K562 (cell line): ENCODE data around the gene CFL1. TPM values are rescaled to one million over a fixed set of nuclear protein-coding genes. Genes with fewer than 3 reads are reported as not detected.

Experiments
- CCAR2 ChIP-seq: fragments of 200-400 bp; formaldehyde crosslinking; IDR thresholded peaks from 2 replicates; pipeline ENCODE4 v1.6.1; 2017; ENCODE audit warnings: mild to moderate bottlenecking, low read depth, low read length
- MAZ ChIP-seq, 2 experiments: fragments of 450-650 bp in 1 of 2; sonication (generic) in 1 of 2; formaldehyde crosslinking; IDR thresholded peaks in 1 of 2; conservative IDR thresholded peaks in 1 of 2; 2 replicates each; pipeline versions ENCODE4 v1.4.0 to v1.5.0; 2020; ENCODE audit warnings: mild to moderate bottlenecking in 1 of 2, missing genetic modification reagents in 1 of 2
- RBM14 ChIP-seq: fragments of 200-400 bp; formaldehyde crosslinking; IDR thresholded peaks from 2 replicates; pipeline ENCODE4 v1.6.1; 2018; ENCODE audit warnings: low read depth, mild to moderate bottlenecking, low read length, moderate library complexity, borderline replicate concordance; ENCODE audit not compliant: insufficient read depth
- SAFB2 ChIP-seq: fragments of 200-400 bp; formaldehyde crosslinking; IDR thresholded peaks from 2 replicates; pipeline ENCODE4 v1.6.1; 2018; ENCODE audit warnings: borderline replicate concordance, low read length, low read depth, moderate library complexity; ENCODE audit not compliant: severe bottlenecking
- ZNF830 ChIP-seq: fragments of 250-450 bp; sonication (Bioruptor Pico); IDR thresholded peaks from 2 replicates; pipeline ENCODE4 v1.5.0; 2021; ENCODE audit warnings: mild to moderate bottlenecking
- polyA plus RNA-seq, 8 experiments: library from polyadenylated mRNA; depleted of rRNA in 4 of 8; stranded (reverse) in 5 of 8; unstranded in 3 of 8; fragments of >200 nt; fragmentation: Nextera tagmentation in 2 of 8; fragmentation: Illumina TruSeq in 1 of 8; extraction: Ambion mirVana in 2 of 8; extraction: Trizol in 1 of 8; gene quantifications; 2 replicates each; pipeline versions ENCODE4 v1.2.1 to v1.2.3, GENCODE V29; 2011 to 2014; ENCODE audit warnings: inconsistent platforms in 1 of 8, missing spikeins in 1 of 8
- total RNA-seq, 7 experiments: library from RNA; depleted of rRNA in 6 of 7; stranded (reverse); fragments of >200 nt in 6 of 7; fragmentation: Illumina TruSeq in 2 of 7; extraction: Trizol in 2 of 7; gene quantifications; 2 replicates each; pipeline versions ENCODE4 v1.2.1 to v1.2.3, GENCODE V29; 2011 to 2021; ENCODE audit warnings: low replicate concordance in 1 of 7
- TF ChIP-seq, protein P1 (sequence below): fragments of 250-450 bp; sonication (Bioruptor Pico); IDR thresholded peaks from 2 replicates; pipeline ENCODE4 v1.8.0; 2022; ENCODE audit warnings: moderate library complexity, mild to moderate bottlenecking, inconsistent platforms
- TF ChIP-seq, protein P2 (sequence below): sonication (generic); formaldehyde crosslinking; IDR thresholded peaks from 2 replicates; pipeline ENCODE4 v1.9.0; 2022; ENCODE audit warnings: mild to moderate bottlenecking, missing genetic modification reagents
- TF ChIP-seq, protein P3 (sequence below): sonication (generic); formaldehyde crosslinking; IDR thresholded peaks from 2 replicates; pipeline ENCODE4 v1.8.1; 2023; ENCODE audit warnings: mild to moderate bottlenecking, missing genetic modification reagents
- TF ChIP-seq, protein P4 (sequence below): fragments of 450-650 bp; conservative IDR thresholded peaks from 2 replicates; pipeline ENCODE4 v1.6.1; 2016; ENCODE audit warnings: missing genetic modification characterization, low read depth, mild to moderate bottlenecking, control low read depth, missing compliant biosample characterization
- TF ChIP-seq, protein P5 (sequence below): fragments of 450-650 bp; IDR thresholded peaks from one replicate; pipeline ENCODE4 v1.6.1; 2018; ENCODE audit warnings: mild to moderate bottlenecking, moderate library complexity; ENCODE audit not compliant: partially characterized antibody
- TF ChIP-seq, protein P6 (sequence below), 3 experiments: fragments of 200-800 bp in 1 of 3; fragments of 250-450 bp in 1 of 3; fragments of 450-650 bp in 1 of 3; sonication (Bioruptor Pico) in 1 of 3; sonication (Bioruptor generic) in 1 of 3; formaldehyde crosslinking in 1 of 3; IDR thresholded peaks; 2 replicates each; pipeline versions ENCODE4 v1.6.1 to v1.8.0; 2016 to 2022; ENCODE audit warnings: mild to moderate bottlenecking in 2 of 3, missing genetic modification characterization in 2 of 3, missing compliant biosample characterization in 1 of 3, moderate library complexity in 1 of 3
- TF ChIP-seq, protein P7 (sequence below): fragments of 450-650 bp; formaldehyde crosslinking; IDR thresholded peaks from 2 replicates; pipeline ENCODE4 v1.4.0; 2022; ENCODE audit warnings: mild to moderate bottlenecking, moderate library complexity

Gene CFL1
- total and polyA plus RNA-seq, 9 of the 15 experiments (the other 6 are each of a cell fraction or from before 2014, with no cell fraction given) = 105 to 1,101 (median 859) TPM

DNA sequence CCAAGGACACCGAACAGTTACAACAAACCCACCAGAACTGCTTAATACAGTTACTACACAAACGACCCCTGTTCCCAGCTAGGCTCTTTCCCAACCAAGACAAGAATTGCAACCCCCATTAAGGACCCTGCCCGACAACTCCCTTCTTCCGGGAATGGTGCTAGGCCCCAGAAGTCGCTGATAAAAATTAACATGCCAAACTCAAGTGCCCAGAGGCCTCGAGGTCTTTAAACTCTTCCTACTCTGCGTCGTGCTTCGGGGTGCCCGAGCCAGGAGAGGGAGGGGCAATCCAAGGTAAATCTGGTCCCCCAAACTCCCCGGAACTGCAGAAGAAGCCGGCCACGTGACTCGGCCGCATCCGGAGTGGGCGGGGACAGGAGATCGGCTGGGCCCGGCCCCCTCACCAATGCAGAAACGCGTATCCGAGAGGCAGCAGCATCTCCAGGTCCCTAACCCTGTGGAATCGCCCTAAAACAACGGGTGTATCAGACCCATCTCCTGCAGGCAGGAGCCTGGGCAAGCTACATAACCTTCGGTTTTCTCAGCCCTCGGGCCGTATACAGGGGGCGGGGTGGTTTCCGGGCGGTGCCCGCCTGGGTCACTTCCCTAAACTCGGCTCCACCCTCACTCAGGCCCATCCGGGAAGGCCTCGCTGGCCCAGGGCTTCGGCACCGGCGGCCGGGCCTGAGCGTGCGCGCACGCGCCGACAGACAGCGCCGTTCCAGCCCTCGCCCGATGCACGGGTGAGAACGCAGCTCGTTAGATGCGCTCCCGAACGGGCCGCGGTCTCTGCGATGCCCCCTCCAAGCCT is 1.1 kb downstream of the CFL1 start (continued):
- TF ChIP-seq SAFB2 (no peak), CCAR2 (no peak), RBM14 (no peak), MAZ (CRISPR knock-in tag; conservative IDR thresholded peaks at IDR 0.05 in 1 of 2, IDR thresholded peaks at IDR 0.05 in 1 of 2) (peak; percentile 41 to 90), ZNF830 (CRISPR knock-in tag) (peak; percentile 46; the same call in 1 of the 2 replicates)
- TF ChIP-seq, protein P1, sequence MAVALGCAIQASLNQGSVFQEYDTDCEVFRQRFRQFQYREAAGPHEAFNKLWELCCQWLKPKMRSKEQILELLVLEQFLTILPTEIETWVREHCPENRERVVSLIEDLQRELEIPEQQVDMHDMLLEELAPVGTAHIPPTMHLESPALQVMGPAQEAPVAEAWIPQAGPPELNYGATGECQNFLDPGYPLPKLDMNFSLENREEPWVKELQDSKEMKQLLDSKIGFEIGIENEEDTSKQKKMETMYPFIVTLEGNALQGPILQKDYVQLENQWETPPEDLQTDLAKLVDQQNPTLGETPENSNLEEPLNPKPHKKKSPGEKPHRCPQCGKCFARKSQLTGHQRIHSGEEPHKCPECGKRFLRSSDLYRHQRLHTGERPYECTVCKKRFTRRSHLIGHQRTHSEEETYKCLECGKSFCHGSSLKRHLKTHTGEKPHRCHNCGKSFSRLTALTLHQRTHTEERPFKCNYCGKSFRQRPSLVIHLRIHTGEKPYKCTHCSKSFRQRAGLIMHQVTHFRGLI = no peak
- TF ChIP-seq, protein P2, sequence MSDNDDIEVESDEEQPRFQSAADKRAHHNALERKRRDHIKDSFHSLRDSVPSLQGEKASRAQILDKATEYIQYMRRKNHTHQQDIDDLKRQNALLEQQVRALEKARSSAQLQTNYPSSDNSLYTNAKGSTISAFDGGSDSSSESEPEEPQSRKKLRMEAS (CRISPR knock-in tag) = peak; percentile 78
- TF ChIP-seq, protein P3, sequence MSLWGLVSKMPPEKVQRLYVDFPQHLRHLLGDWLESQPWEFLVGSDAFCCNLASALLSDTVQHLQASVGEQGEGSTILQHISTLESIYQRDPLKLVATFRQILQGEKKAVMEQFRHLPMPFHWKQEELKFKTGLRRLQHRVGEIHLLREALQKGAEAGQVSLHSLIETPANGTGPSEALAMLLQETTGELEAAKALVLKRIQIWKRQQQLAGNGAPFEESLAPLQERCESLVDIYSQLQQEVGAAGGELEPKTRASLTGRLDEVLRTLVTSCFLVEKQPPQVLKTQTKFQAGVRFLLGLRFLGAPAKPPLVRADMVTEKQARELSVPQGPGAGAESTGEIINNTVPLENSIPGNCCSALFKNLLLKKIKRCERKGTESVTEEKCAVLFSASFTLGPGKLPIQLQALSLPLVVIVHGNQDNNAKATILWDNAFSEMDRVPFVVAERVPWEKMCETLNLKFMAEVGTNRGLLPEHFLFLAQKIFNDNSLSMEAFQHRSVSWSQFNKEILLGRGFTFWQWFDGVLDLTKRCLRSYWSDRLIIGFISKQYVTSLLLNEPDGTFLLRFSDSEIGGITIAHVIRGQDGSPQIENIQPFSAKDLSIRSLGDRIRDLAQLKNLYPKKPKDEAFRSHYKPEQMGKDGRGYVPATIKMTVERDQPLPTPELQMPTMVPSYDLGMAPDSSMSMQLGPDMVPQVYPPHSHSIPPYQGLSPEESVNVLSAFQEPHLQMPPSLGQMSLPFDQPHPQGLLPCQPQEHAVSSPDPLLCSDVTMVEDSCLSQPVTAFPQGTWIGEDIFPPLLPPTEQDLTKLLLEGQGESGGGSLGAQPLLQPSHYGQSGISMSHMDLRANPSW (CRISPR knock-in tag) = no peak
- TF ChIP-seq, protein P4, sequence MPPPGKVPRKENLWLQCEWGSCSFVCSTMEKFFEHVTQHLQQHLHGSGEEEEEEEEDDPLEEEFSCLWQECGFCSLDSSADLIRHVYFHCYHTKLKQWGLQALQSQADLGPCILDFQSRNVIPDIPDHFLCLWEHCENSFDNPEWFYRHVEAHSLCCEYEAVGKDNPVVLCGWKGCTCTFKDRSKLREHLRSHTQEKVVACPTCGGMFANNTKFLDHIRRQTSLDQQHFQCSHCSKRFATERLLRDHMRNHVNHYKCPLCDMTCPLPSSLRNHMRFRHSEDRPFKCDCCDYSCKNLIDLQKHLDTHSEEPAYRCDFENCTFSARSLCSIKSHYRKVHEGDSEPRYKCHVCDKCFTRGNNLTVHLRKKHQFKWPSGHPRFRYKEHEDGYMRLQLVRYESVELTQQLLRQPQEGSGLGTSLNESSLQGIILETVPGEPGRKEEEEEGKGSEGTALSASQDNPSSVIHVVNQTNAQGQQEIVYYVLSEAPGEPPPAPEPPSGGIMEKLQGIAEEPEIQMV (tag) = no peak
- TF ChIP-seq, protein P5, sequence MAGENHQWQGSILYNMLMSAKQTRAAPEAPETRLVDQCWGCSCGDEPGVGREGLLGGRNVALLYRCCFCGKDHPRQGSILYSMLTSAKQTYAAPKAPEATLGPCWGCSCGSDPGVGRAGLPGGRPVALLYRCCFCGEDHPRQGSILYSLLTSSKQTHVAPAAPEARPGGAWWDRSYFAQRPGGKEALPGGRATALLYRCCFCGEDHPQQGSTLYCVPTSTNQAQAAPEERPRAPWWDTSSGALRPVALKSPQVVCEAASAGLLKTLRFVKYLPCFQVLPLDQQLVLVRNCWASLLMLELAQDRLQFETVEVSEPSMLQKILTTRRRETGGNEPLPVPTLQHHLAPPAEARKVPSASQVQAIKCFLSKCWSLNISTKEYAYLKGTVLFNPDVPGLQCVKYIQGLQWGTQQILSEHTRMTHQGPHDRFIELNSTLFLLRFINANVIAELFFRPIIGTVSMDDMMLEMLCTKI = no peak
- TF ChIP-seq, protein P6, sequence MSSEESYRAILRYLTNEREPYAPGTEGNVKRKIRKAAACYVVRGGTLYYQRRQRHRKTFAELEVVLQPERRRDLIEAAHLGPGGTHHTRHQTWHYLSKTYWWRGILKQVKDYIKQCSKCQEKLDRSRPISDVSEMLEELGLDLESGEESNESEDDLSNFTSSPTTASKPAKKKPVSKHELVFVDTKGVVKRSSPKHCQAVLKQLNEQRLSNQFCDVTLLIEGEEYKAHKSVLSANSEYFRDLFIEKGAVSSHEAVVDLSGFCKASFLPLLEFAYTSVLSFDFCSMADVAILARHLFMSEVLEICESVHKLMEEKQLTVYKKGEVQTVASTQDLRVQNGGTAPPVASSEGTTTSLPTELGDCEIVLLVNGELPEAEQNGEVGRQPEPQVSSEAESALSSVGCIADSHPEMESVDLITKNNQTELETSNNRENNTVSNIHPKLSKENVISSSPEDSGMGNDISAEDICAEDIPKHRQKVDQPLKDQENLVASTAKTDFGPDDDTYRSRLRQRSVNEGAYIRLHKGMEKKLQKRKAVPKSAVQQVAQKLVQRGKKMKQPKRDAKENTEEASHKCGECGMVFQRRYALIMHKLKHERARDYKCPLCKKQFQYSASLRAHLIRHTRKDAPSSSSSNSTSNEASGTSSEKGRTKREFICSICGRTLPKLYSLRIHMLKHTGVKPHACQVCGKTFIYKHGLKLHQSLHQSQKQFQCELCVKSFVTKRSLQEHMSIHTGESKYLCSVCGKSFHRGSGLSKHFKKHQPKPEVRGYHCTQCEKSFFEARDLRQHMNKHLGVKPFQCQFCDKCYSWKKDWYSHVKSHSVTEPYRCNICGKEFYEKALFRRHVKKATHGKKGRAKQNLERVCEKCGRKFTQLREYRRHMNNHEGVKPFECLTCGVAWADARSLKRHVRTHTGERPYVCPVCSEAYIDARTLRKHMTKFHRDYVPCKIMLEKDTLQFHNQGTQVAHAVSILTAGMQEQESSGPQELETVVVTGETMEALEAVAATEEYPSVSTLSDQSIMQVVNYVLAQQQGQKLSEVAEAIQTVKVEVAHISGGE (CRISPR knock-in tag; IDR thresholded peaks at IDR 0.05) = peak in 2 of 3 experiments; percentile 67 to 68; a peak in 3 of 6 replicates
- TF ChIP-seq, protein P7, sequence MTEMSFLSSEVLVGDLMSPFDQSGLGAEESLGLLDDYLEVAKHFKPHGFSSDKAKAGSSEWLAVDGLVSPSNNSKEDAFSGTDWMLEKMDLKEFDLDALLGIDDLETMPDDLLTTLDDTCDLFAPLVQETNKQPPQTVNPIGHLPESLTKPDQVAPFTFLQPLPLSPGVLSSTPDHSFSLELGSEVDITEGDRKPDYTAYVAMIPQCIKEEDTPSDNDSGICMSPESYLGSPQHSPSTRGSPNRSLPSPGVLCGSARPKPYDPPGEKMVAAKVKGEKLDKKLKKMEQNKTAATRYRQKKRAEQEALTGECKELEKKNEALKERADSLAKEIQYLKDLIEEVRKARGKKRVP (CRISPR knock-in tag) = no peak
